Upper lobe of right lung (tissue), 1 donor: ENCODE results near the gene RND2. TPM values are rescaled to one million over a fixed set of nuclear protein-coding genes. Genes with fewer than 3 reads are reported as not detected.
"Not testable (repeated sequence)": the region's sequence is repeated elsewhere in the genome, so short reads cannot be mapped to it uniquely, and the experiment has no call there.

Source experiments
- ATAC-seq: fragments of 200-7000 bp; cut with Tn5 transposase; one replicate; pipeline ENCODE4 v1.9.1; 2020; ENCODE audit warnings: mild to moderate bottlenecking, moderate library complexity
- DNase-seq: peaks from one replicate; pipeline ENCODE4 v3.0.0-alpha.2; 2020
- H3K27ac ChIP-seq: fragments of 200-600 bp; one replicate; pipeline ENCODE4 v1.8.0; 2022
- H3K27me3 ChIP-seq: fragments of 200-600 bp; one replicate; pipeline ENCODE4 v1.8.0; 2022; ENCODE audit warnings: mild to moderate bottlenecking
- H3K36me3 ChIP-seq: fragments of 200-600 bp; one replicate; pipeline ENCODE4 v1.8.0; 2022
- H3K4me1 ChIP-seq: fragments of 200-600 bp; one replicate; pipeline ENCODE4 v1.8.0; 2022
- H3K4me3 ChIP-seq: fragments of 200-600 bp; one replicate; pipeline ENCODE4 v1.8.0; 2022; ENCODE audit warnings: mild to moderate bottlenecking
- H3K9me3 ChIP-seq: fragments of 200-600 bp; one replicate; pipeline ENCODE4 v1.8.0; 2022
- intact Hi-C: fragments of 100-400 bp; cut with DNase I; formaldehyde crosslinking; loops from one replicate; pipeline ENCODE4 v1.11.0; 2022
- long read RNA-seq: library from polyadenylated mRNA; unstranded; transcript quantifications from one replicate; pipeline ENCODE4 v2.0.0, GENCODE V29; 2021
- total RNA-seq: library from RNA; stranded (reverse); fragmentation: NEBNext Ultra II Directional; extraction: Animal tissue kit (Norgen Biotek cat#: 25700); gene quantifications from one replicate; pipeline ENCODE4 v1.2.1, GENCODE V29; 2021
- TF ChIP-seq, protein P1 (sequence below): fragments of 200-600 bp; IDR thresholded peaks from one replicate; pipeline ENCODE4 v1.8.0; 2022; ENCODE audit warnings: antibody characterized with exemption
- donor health status: DM: no; HTN: yes; CAD: no; lungs with severe emphysema.

Gene RND2, protein sequence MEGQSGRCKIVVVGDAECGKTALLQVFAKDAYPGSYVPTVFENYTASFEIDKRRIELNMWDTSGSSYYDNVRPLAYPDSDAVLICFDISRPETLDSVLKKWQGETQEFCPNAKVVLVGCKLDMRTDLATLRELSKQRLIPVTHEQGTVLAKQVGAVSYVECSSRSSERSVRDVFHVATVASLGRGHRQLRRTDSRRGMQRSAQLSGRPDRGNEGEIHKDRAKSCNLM
- total RNA-seq = 0.78 TPM
- long read RNA-seq, full-length matches to known transcripts = 2 of 2 reads
- long read RNA-seq, partial matches to known transcripts = 0 of 2 reads
- long read RNA-seq, other reads (novel, unspliced or antisense) = 0 of 2 reads

DNA sequence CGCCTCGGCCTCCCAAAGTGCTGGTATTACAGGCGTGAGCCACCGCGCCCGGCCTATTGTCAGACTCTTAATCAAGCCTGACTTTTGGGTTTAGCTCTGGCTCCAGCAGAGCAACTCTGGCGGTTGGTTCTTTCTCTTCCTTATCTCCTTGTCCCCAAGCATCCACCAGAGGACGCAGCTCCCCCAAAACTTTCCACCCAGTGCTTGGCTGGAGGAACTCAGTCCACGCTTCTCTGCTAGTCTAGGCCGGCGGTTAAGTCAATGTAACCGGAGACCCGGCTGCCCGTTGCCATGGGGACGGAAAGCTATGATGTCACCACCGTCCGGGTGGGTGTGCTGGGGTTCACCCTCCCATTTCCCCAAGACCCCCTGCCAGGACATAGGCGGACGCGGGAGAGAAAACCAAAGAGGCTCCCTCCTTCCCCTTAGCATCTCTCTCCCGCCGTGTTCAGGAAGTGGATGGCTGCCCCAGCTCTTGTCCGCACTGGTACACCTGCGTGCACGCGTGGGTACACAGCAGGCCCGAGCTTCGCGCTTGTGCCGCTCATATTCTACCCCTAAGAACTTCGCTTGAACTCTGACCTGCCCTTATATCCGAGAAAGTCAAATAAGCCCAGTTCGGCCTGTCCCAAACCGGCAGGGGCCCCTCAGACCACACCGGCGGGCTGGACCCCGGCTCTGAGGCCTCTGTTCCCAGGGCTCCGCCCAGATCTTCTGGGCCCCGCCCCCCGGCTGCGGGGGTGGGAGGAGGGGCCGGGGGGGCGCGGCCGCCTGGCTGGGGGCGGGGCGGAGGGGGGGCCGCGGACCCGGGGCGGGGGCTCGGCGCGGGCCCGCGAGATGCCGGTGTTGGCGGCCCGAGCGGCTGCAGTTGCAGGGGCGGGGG is at the start of gene RND2:
Gene RND2 (plus strand): TSS at position 825 of the 883 bp plus-strand sequence. CDS start 117 bp downstream, outside the sequence.
- no peaks in the 10 kb centered on the region for H3K36me3 ChIP-seq
- peak; percentile 91 for DNase-seq
- TF ChIP-seq, protein P1, sequence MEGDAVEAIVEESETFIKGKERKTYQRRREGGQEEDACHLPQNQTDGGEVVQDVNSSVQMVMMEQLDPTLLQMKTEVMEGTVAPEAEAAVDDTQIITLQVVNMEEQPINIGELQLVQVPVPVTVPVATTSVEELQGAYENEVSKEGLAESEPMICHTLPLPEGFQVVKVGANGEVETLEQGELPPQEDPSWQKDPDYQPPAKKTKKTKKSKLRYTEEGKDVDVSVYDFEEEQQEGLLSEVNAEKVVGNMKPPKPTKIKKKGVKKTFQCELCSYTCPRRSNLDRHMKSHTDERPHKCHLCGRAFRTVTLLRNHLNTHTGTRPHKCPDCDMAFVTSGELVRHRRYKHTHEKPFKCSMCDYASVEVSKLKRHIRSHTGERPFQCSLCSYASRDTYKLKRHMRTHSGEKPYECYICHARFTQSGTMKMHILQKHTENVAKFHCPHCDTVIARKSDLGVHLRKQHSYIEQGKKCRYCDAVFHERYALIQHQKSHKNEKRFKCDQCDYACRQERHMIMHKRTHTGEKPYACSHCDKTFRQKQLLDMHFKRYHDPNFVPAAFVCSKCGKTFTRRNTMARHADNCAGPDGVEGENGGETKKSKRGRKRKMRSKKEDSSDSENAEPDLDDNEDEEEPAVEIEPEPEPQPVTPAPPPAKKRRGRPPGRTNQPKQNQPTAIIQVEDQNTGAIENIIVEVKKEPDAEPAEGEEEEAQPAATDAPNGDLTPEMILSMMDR = peak; percentile 73
- peaks cover 23% of the 10 kb centered on the region for H3K4me1 ChIP-seq
- no peaks in the 10 kb centered on the region for H3K27me3 ChIP-seq
- peak within 1 kb of the TSS; percentile 67 for H3K27ac ChIP-seq
- peak; percentile 78 for ATAC-seq
- H3K4me3 ChIP-seq = peak within 1 kb of the TSS; percentile 63
- H3K9me3 ChIP-seq = no peaks in the 10 kb centered on the region
- intact Hi-C loops = no loop called here

DNA sequence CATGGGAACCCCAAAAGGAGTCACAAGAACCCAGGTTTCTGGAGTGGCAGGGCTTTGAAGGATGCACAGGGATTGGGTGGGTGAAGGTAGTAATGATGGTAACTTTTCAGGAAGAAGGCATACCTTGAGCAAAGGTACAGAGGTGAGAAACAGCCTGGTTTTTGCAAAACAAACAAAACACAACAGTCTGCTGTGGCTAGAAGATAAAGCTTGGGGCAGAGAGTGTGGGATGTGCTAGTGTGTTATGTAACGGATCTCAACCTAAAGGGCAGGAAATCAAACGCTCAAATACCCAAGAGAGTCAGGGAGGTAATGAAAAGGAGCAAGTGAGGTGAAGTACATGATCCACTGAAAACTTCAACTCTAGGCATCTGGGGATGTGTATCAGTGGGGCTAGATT is 49.8 kb upstream of the RND2 start:
- DNase-seq (no peak), ATAC-seq (no peak)
- Histone ChIP-seq H3K4me3 (no peak overlapping the region), H3K36me3 (no peaks in the 10 kb centered on the region), H3K9me3 (no peaks in the 10 kb centered on the region), H3K27ac (no peak overlapping the region), H3K4me1 (peaks cover 8% of the 10 kb centered on the region), H3K27me3 (no peaks in the 10 kb centered on the region)
- TF ChIP-seq, protein P1 = no peak
- intact Hi-C loops = no loop called here

DNA sequence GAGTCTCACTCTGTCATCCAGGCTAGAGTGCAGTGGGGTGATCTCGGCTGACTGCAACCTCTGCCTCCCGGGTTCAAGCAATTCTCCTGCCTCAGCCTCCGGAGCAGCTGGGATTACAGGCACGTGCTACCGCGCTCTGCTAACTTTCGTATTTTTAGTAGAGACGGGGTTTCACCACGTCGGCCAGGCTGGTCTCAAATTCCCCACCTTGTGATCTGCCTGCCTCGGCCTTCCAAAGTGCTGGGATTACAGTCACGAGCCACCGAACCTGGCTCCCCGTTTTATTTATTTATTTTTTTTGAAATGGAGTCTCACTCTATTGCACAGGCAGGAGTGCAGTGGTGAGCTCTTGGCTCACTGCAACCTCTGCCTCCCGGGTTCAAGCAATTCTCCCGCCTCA is 49.3 kb upstream of the RND2 start:
- DNase-seq, H3K9me3 ChIP-seq, H3K27me3 ChIP-seq, H3K4me1 ChIP-seq, ATAC-seq, H3K36me3 ChIP-seq, H3K27ac ChIP-seq, intact Hi-C loops, H3K4me3 ChIP-seq: not testable (repeated sequence)

DNA sequence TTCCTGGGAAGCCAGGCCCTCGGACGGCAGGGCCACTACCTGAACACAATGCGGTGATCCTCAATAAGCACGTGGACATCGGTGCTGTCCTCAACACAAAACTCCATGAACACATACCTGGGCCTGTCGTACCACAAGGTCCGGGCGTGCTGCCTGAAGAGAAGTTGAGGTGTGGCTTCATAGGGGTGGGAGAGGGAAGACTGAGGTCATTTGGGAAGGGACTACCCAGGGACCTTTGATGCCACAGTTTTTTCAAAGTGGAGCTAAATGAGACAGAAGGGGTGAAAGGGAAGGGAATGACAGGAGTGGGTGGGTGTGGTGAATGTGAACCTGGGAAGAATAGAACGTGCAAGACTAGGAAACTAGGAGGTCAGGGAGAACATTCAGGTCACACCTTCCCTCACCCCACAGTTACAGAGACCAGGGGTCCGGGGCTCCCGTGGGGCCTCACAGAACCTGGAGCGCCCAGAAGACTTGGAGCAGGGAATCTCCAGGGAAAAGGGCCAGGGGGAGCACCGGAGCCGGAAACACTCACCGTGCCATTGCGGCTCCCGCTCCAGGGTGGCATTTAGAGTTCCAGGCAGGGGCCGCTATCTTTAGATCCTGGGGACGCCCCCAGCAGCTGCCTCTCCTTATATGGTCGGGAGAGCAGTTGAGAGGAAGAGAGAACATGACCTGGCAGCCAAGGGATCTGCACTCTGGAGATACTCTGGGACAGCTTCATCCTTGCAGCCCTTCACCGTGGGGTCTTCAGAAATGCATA is 45.3 kb upstream of the RND2 start, which contains the start of gene PTGES3L:
Gene PTGES3L (minus strand): TSS at position 570 of the 763 bp plus-strand sequence. CDS start 27 bp downstream, at position 543.
- ATAC-seq (peak; percentile 22), DNase-seq (no peak)
- Histone ChIP-seq H3K36me3 (no peaks in the 10 kb centered on the region), H3K27me3 (no peaks in the 10 kb centered on the region), H3K9me3 (no peaks in the 10 kb centered on the region), H3K27ac (peak within 1 kb of the TSS; percentile 83), H3K4me3 (peak within 1 kb of the TSS; percentile 87), H3K4me1 (peaks cover 23% of the 10 kb centered on the region)
- intact Hi-C loops = no loop called here
- TF ChIP-seq, protein P1 = no peak

DNA sequence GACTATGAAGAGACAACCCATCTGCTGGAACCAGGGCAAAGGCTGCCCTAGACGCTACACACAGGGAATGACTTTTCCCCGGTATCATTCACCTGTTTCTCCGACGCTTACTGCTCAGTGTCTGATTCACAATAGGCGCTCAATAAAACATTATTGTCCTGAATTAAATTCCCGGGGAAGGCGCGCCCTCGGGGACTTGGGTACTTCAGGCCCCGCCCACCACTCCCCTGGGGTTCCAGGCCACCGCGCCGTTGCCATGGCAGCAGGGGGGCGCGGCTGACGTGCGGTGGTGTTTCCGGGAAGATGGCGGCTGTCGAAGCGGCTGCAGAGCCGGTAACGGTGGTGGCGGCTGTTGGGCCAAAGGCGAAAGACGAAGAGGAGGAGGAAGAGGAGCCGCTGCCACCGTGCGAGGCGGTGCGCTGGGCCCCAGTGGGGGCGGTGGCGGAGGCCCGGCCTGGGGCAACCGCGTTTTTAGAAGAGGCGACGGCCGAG is 44.7 kb upstream of the RND2 start, which contains the start of gene RUNDC1:
Gene RUNDC1 (plus strand): TSS at position 292 of the 492 bp plus-strand sequence. CDS start 12 bp downstream, at position 304.
- intact Hi-C loops = no loop called here
- Histone ChIP-seq H3K9me3 (no peaks in the 10 kb centered on the region), H3K4me3 (peak within 1 kb of the TSS; percentile 87), H3K36me3 (peaks cover 5% of the 10 kb centered on the region), H3K27ac (peak within 1 kb of the TSS; percentile 83), H3K27me3 (no peaks in the 10 kb centered on the region), H3K4me1 (peaks cover 23% of the 10 kb centered on the region)
- TF ChIP-seq, protein P1 = no peak
- peak; percentile 96 for ATAC-seq
- DNase-seq = peak; percentile 97
